SKM-1 treated with dmso at 0.1 percent for 144 hours (cell line): ENCODE measurements around the gene CYTH4.

Source experiments
- DNase-seq: peaks from one replicate; lab custom pipeline; 2025; ENCODE audit not compliant: unreplicated experiment; lab: John Stamatoyannopoulos, UW

The CYTH4 gene

GRCh38 chr22:37343863-37344734 is 61.8 kb downstream of the CYTH4 start:
- DNase-seq = no peak

DNA sequence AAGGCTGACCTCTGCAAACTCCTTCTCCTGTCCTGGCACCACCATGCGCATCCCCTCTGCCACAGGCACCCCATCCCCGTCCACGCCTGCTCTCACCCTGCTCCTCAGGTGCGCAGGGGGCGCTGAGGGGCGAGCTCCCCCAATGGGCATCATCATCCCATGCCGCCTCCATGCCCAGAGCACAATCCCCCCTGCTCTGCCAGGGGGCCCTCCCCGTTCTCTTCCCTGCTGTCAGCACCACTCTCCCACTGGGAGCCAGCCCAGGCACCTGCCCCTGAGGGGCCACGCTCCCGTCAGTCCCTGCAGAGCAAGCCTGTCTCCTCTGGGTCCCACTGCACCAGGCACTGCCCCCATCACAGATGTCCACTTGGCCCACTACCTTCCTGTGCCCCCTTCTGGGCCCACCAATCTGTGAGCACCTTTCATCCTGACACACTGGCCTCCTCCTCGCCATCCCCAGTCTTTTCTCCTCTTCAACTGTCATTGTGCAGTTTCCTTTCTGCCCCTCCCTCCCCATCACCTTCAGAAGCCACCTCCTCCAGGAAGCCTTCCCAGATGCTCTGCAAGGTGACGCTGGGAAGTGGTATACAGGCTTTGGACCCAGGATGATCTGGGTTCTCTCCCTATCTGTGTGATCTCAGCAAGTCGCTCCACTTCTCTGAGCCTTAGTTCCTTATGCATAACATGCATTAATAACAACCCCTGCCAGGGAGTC is 62.6 kb downstream of the CYTH4 start:
- DNase-seq = no peak

DNA sequence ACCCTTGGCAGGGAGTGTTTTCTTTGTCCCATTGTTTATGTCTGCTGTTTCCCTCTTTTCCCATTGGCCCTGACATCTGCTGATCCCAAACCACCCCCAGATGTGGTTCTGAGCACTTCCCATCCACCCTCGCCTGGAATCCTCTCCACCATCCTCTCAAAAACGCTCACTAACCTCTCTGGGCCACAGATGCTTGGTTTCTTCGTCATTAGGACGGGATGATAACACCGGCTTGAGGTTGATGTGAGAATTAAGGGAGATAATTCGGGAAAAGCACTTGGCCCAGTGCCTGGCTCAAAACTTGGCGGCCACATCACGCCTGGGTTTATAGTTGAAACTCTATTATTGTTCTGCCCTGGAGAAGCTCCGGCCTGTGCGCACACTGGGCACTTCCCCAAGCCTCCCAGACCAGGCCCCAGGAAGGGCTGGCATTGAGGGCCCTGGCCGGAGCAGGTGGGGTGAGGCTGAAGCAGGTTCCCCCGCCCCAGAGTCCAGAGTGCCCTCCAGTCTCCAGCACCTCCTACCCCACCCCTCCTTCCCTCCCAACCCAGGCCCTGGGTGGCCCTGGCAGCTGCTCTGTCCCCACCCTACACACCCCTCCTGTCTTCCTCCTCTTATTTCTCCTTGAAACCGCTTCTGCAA is 63.7 kb downstream of the CYTH4 start:
- DNase-seq = no peak

- no peak for DNase-seq
Measured at GRCh38 chr22:37346505-37346895, 64.2 kb downstream of the CYTH4 start.

- no peak for DNase-seq
Measured at GRCh38 chr22:37349043-37349814, 66.9 kb downstream of the CYTH4 start.

DNA sequence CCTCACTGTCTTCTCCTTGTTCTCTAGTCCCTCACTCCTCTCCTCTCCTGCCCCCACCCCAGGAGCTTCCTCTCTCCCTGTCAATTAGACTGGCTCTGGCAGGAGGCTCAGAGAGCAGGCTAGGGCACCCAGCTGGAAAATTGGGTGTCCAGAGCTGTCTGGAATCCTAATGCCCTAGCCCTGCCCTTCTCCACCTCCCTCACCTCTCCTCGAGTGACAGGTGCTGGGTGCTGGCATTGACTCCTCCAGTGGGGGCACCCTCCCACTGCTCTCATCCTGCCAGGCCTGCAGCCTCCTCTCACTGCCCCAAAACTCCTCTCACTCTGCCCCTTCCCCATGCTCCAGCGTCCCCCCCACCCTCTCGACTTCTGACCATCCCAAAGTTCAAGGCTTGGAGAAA is 68.9 kb downstream of the CYTH4 start:
- DNase-seq = no peak

DNA sequence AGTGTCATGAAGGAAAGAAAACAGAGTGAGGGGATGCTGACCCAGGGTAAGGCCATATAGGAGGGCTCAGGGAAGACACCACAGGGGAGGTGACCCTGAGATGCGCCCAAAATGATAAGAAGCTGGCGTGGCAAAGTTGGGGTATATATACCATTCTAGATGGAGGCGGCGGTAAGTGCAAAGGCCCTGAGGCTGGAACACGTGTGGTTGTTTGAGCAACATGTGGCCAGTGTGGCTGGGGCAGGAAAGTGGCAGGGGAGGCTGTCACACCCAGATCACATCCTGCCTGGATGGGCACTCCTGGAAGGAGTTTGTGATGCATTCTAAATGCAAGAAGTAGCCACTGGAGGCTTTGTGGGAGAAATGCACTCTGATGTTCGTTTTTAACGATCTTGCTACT is 70.2 kb downstream of the CYTH4 start:
- no peak for DNase-seq

DNA sequence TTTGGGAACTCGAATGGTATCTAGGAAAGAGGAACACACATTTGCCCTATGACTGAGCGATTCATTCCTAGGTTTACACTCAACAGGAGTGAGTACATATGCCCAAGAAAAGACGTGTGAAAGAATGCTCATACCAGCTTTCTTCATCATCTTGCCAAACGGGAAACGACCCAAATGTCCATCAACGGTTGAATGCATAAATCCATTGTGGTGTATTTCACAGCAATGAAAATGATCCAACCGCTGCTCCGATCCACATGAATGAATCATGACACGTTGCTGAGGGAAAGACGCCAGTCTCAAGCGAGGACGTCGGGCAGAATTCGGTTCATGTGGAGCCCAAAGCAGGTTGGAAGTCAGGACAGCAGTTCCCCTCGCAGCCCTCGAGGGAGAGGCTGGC is 71.5 kb downstream of the CYTH4 start:
- no peak for DNase-seq

GRCh38 chr22:37354261-37354660 is 72.0 kb downstream of the CYTH4 start:
- no peak for DNase-seq

GRCh38 chr22:37354670-37355069 is 72.4 kb downstream of the CYTH4 start:
- DNase-seq = no peak

GRCh38 chr22:37355174-37355573 is 72.9 kb downstream of the CYTH4 start:
- DNase-seq = no peak

DNA sequence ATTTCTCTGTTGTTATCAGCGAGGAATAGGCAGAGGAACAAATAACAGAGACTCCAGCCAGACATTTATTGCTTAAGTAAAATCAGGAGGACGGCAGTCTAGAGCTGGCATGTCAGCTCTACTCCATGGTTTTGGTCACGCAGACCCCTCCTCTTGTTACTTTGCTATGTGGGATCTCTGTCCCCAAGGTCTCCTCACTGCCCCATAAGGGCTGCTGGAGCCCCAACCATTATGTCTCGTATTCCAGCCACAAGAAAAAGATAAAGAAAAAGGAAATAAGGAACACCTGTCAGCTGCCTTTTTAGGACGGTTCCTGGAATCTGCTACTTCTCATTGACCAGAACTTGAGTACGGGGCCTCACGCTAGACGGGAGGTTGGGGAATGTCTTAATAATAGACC is 74.6 kb downstream of the CYTH4 start:
- no peak for DNase-seq

GRCh38 chr22:37357446-37358075 is 75.3 kb downstream of the CYTH4 start:
- no peak for DNase-seq

GRCh38 chr22:37358386-37358785 is 76.1 kb downstream of the CYTH4 start:
- no peak for DNase-seq

DNA sequence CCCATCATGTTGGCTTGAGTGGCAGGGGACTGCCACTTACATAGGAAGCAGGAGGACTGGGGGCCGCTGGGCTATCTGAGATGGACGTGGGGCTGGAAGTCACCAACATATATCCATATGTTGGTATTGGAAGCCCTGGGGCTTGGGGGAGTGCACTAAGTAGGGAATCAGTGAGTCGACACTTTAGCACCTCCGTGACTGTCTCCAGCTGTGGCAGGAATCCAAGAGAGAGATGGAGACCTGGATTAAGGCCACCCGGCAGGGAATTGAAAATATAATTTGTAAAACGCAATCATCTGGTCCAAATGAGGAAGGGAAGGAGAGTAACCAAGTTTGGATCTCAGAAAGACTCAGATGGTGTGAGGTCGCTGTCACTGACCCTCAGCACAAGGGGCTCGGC is 76.6 kb downstream of the CYTH4 start:
- no peak for DNase-seq

DNA sequence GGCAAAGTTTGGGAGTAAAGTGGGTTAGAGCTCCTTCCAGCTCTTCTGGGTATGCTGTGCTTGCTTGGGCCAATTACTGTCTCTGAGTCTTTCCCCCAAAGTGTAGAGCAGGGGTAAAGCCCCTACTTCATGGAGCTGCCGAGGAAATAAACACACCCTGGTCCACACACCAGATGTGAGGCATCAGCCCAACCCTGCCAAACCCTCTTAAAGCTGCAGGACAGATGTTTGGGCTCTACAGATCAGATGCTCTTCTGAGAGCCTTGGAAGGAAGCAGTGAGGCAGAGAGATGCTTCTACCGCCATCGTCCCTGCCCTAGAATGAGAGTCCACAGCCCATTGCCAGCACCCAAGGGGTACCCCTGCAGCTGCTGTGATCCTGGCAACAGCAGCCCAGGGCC is 80.3 kb downstream of the CYTH4 start:
- no peak for DNase-seq

DNA sequence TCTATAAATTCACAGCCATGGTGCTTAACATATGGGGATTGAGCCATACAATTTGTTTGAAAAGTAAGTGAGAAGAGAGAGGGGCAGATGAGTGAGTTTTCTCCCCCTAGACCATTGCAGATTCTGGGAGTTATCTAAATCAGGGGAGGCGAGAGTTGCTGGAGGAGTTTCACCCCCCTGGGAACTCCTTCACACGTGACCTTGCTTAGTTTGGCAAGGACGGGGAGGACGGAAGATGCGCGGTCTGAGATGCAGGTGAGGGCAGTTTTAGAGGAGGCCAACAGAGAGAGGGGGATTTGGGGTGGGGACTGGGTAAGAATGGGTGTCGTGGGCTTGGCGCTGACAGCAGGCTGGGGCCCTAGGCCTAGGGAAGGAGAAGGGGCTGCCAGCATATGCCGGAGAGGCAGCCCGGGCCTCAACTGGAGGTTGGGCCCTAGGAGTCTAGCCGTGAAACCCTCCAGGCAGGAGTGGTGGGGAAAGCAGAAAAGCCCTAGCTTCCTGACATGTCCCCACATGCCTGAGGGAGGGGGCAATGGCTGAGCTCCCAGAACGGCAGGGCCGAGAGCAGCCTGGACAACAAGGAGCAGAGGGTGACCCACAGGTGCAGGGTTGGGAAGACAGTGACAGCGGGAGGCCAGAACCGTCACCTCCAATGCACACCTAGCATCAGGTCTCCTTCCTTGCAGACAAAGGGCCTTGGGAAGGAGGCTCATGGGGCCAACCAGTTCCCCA is 81.1 kb downstream of the CYTH4 start:
- DNase-seq = no peak
